CD14-positive monocyte (primary cell): ENCODE data around the gene GRIA1. TPM values are rescaled to one million over a fixed set of nuclear protein-coding genes. Genes with fewer than 3 reads are reported as not detected.

Experiments
- DNase-seq, 3 donors: peaks; one replicate each; pipeline ENCODE4 v3.0.0-alpha.2; 2011 to 2022
- H2AFZ ChIP-seq: 2 replicates; pipeline ENCODE4 v1.6.0; 2012; ENCODE audit warnings: mild to moderate bottlenecking, low read depth, low read length, inconsistent platforms; ENCODE audit not compliant: insufficient read depth, poor library complexity, severe bottlenecking
- H3K27ac ChIP-seq, 2 donors: 1 replicate in 1 of 2; 2 replicates in 1 of 2; pipeline ENCODE4 v1.5.1; 2012 to 2013; ENCODE audit warnings: low read length in 2 of 2, control low read depth in 1 of 2, inconsistent platforms in 1 of 2, low read depth in 1 of 2, mild to moderate bottlenecking in 1 of 2
- H3K27me3 ChIP-seq, 2 donors: one replicate each; pipeline versions ENCODE4 v1.6.0 to v1.6.1; 2011 to 2013; ENCODE audit warnings: low read length in 2 of 2; ENCODE audit not compliant: control insufficient read depth in 2 of 2, insufficient read depth in 2 of 2
- H3K36me3 ChIP-seq, 2 donors: replicated peaks in 1 of 2; 1 replicate in 1 of 2; 2 replicates in 1 of 2; pipeline versions ENCODE4 v1.5.1 to v1.6.1; 2012 to 2013; ENCODE audit warnings: low read length in 2 of 2, control low read depth in 1 of 2, inconsistent platforms in 1 of 2, mild to moderate bottlenecking in 1 of 2; ENCODE audit not compliant: insufficient read depth in 2 of 2, control insufficient read depth in 1 of 2
- H3K4me1 ChIP-seq, 2 donors: 1 replicate in 1 of 2; 2 replicates in 1 of 2; pipeline versions ENCODE4 v1.5.1 to v1.6.1; 2012 to 2013; ENCODE audit warnings: low read length in 2 of 2, control low read depth in 1 of 2, inconsistent platforms in 1 of 2, mild to moderate bottlenecking in 1 of 2, moderate library complexity in 1 of 2; ENCODE audit not compliant: insufficient read depth in 2 of 2, control insufficient read depth in 1 of 2
- H3K4me2 ChIP-seq: replicated peaks from 2 replicates; pipeline ENCODE3; 2012; ENCODE audit warnings: low read length, moderate library complexity, mild to moderate bottlenecking; ENCODE audit not compliant: poor library complexity, severe bottlenecking; ENCODE audit errors: extremely low read depth
- H3K4me3 ChIP-seq, 3 experiments: fragments of 200-600 bp in 1 of 3; sonication (generic) in 1 of 3; replicated peaks in 1 of 3; 1 replicate in 2 of 3; 2 replicates in 1 of 3; pipeline ENCODE4 v1.5.1; 2011 to 2013; ENCODE audit warnings: low read length in 3 of 3, mild to moderate bottlenecking in 3 of 3, control low read depth in 2 of 3, low read depth in 2 of 3, inconsistent platforms in 1 of 3, moderate library complexity in 1 of 3
- H3K79me2 ChIP-seq: 2 replicates; pipeline ENCODE4 v1.6.0; 2012; ENCODE audit warnings: mild to moderate bottlenecking, control low read depth, inconsistent platforms, low read length, moderate library complexity; ENCODE audit not compliant: insufficient read depth
- H3K9ac ChIP-seq: 2 replicates; pipeline ENCODE4 v1.6.0; 2017; ENCODE audit warnings: low read length, mild to moderate bottlenecking; ENCODE audit not compliant: insufficient read depth, poor library complexity, severe bottlenecking
- H3K9me3 ChIP-seq, 2 donors: replicated peaks in 1 of 2; 1 replicate in 1 of 2; 2 replicates in 1 of 2; pipeline versions ENCODE4 v1.5.1 to v1.6.1; 2012 to 2013; ENCODE audit warnings: low read length in 2 of 2, control low read depth in 1 of 2; ENCODE audit not compliant: control insufficient read depth in 1 of 2, insufficient read depth in 1 of 2
- H4K20me1 ChIP-seq: 2 replicates; pipeline ENCODE4 v1.6.0; 2012; ENCODE audit warnings: mild to moderate bottlenecking, low read length, control low read depth, moderate library complexity; ENCODE audit not compliant: insufficient read depth
- H3K27ac Mint-ChIP-seq, 7 donors: one replicate each; pipeline ENCODE4 v1.8.0; 2020; ENCODE audit warnings: mild to moderate bottlenecking in 7 of 7, mixed read lengths in 7 of 7, moderate library complexity in 6 of 7, inconsistent platforms in 2 of 7
- H3K27me3 Mint-ChIP-seq, 3 donors: one replicate each; pipeline ENCODE4 v1.8.0; 2021 to 2022; ENCODE audit warnings: low read depth in 3 of 3, mild to moderate bottlenecking in 3 of 3, mixed read lengths in 3 of 3, moderate library complexity in 3 of 3, inconsistent platforms in 1 of 3
- H3K36me3 Mint-ChIP-seq, 2 donors: one replicate each; pipeline ENCODE4 v1.8.0; 2020; ENCODE audit warnings: mixed read lengths in 2 of 2, inconsistent platforms in 1 of 2, mild to moderate bottlenecking in 1 of 2
- H3K4me1 Mint-ChIP-seq: one replicate; pipeline ENCODE4 v1.8.0; 2020; ENCODE audit warnings: mild to moderate bottlenecking, mixed read lengths
- H3K4me3 Mint-ChIP-seq, 2 donors: one replicate each; pipeline ENCODE4 v1.8.0; 2020; ENCODE audit warnings: mild to moderate bottlenecking in 2 of 2, mixed read lengths in 2 of 2, moderate library complexity in 1 of 2
- H3K9me3 Mint-ChIP-seq, 7 donors: one replicate each; pipeline ENCODE4 v1.8.0; 2020 to 2022; ENCODE audit warnings: mixed read lengths in 7 of 7, mild to moderate bottlenecking in 6 of 7, moderate library complexity in 6 of 7, inconsistent platforms in 2 of 7
- CTCF ChIP-seq: fragments of 200-600 bp; IDR thresholded peaks from one replicate; pipeline ENCODE4 v1.8.0; 2022; ENCODE audit warnings: antibody characterized with exemption, mild to moderate bottlenecking
- WGBS: methylation state at CpG from one replicate; pipeline ENCODE4 v1.1.5; 2013; ENCODE audit warnings: missing lambda C conversion rate; ENCODE audit not compliant: insufficient coverage; 5-methylcytosine and 5-hydroxymethylcytosine counted together
- intact Hi-C, 2 donors: fragments of 100-400 bp; cut with micrococcal nuclease; formaldehyde crosslinking; loops; one replicate each; pipeline versions ENCODE4 v1.15.0 to v1.15.1; 2023
- polyA plus RNA-seq, 3 donors: library from polyadenylated mRNA; depleted of rRNA in 1 of 3; unstranded in 2 of 3; stranded (reverse) in 1 of 3; fragments of 300-500 nt in 2 of 3; fragments of >200 nt in 1 of 3; fragmentation: Illumina TruSeq in 2 of 3; gene quantifications; 1 replicate in 2 of 3; 2 replicates in 1 of 3; pipeline ENCODE4 v1.2.3, GENCODE V29; 2012 to 2021

GRIA1 gene
- polyA plus RNA-seq, 3 donors = not detected

GRCh38 chr5:153456993-153457392 lies 33.5 kb upstream of the GRIA1 start:
- no peak overlapping the region for H3K9ac ChIP-seq
- H3K27ac Mint-ChIP-seq = no peak overlapping the region
- no peaks in the 10 kb centered on the region for H3K27me3 ChIP-seq
- H3K4me3 ChIP-seq = no peak overlapping the region
- H3K4me1 Mint-ChIP-seq = no peaks in the 10 kb centered on the region
- no peak overlapping the region for H2AFZ ChIP-seq
- no peaks in the 10 kb centered on the region for H3K36me3 Mint-ChIP-seq
- H3K4me3 Mint-ChIP-seq = no peak overlapping the region
- DNase-seq = no peak
- no peak for TF ChIP-seq CTCF
- H3K27me3 Mint-ChIP-seq = peaks cover 1 to 2% (median 1%) of the 10 kb centered on the region in 3 donors
- no peaks in the 10 kb centered on the region for H3K4me1 ChIP-seq
- WGBS = no CpG with 5 or more reads among the region's 1 CpG
- no peaks in the 10 kb centered on the region for H3K9me3 ChIP-seq
- no peak overlapping the region for H3K27ac ChIP-seq
- no peaks in the 10 kb centered on the region for H3K36me3 ChIP-seq
- H3K79me2 ChIP-seq = no peaks in the 10 kb centered on the region
- H3K4me2 ChIP-seq = no peak overlapping the region
- intact Hi-C loops = no loop called here
- H3K9me3 Mint-ChIP-seq = peaks cover 2 to 17% (median 7%) of the 10 kb centered on the region in 7 donors
- H4K20me1 ChIP-seq = no peaks in the 10 kb centered on the region

GRCh38 chr5:153458268-153458667 lies 32.2 kb upstream of the GRIA1 start:
- TF ChIP-seq CTCF = no peak
- no peaks in the 10 kb centered on the region for H3K9me3 ChIP-seq
- no peaks in the 10 kb centered on the region for H3K79me2 ChIP-seq
- Mint-ChIP-seq H3K9me3 (peaks cover 2 to 11% (median 8%) of the 10 kb centered on the region in 7 donors), H3K36me3 (no peaks in the 10 kb centered on the region), H3K4me1 (no peaks in the 10 kb centered on the region), H3K27ac (no peak overlapping the region), H3K27me3 (peaks cover 1 to 2% (median 1%) of the 10 kb centered on the region in 3 donors), H3K4me3 (no peak overlapping the region)
- no peaks in the 10 kb centered on the region for H3K36me3 ChIP-seq
- no peaks in the 10 kb centered on the region for H4K20me1 ChIP-seq
- intact Hi-C loops = no loop called here
- no peak overlapping the region for H2AFZ ChIP-seq
- H3K9ac ChIP-seq = no peak overlapping the region
- H3K27ac ChIP-seq = no peak overlapping the region
- no peak overlapping the region for H3K4me3 ChIP-seq
- H3K27me3 ChIP-seq = no peaks in the 10 kb centered on the region
- no peaks in the 10 kb centered on the region for H3K4me1 ChIP-seq
- no peak for DNase-seq
- H3K4me2 ChIP-seq = no peak overlapping the region
